DMS53 treated with DMSO at 0.1 percent for 48 hours (cell line): ENCODE results near the gene SH3TC1.

ENCODE experiments used
- DNase-seq: peaks from one replicate; lab custom pipeline; 2025; ENCODE audit not compliant: unreplicated experiment; lab: John Stamatoyannopoulos, UW

SH3TC1 gene

GRCh38 chr4:8285976-8286718, 87.1 kb downstream of the SH3TC1 start:
- DNase-seq = no peak

- no peak for DNase-seq
Observed at GRCh38 chr4:8286719-8287342, 87.7 kb downstream of the SH3TC1 start.

- DNase-seq = no peak
Observed at GRCh38 chr4:8287343-8288280, 88.5 kb downstream of the SH3TC1 start.

DNA sequence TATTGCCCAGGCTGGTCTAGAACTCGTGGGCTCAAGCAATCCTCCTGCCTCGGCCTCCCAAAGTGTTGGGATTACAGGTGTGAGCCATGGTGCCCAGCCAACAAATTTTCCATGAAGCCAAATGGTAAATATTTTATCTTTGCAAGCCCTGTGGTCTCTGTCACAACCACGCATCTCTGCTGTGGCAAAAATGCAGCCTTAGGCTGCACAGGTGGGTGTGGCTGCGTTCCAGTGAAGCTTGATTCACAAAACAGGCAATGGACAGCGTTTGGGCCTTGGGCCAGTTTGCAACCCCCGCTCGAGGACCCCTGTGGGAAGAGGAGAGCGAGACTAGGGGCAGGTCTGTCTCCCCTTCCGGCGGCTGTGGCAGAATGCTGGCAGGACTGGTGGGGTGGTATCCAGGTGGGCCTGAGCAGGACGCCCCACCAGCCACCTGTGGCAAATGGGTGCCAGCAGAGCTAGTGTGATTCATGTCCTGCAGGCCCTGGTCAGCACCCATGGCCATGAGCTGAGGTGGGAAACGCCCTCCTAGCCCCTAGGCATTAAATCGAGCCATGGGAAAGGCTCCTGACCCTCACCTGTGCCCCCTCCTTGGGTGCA, 90.2 kb downstream of the SH3TC1 start:
- DNase-seq = no peak

- no peak for DNase-seq
Observed at GRCh38 chr4:8289956-8290700, 91.0 kb downstream of the SH3TC1 start.

DNA sequence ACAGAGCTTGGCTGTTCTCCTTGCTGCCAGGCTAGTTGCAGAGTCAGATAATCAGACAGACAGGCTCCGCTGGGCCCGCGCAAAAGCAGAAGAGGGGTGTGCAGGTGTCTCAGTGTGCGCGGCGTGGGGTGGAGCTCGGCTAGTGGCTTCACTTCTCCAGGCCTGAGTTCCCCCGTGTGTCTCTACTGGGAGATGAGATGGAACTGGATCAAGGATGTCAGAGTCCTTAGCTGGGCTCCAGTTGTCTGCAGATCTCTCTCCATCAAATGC, 91.5 kb downstream of the SH3TC1 start:
- no peak for DNase-seq
